K562 (cell line): ENCODE data around the gene CHST8. TPM values are rescaled to one million over a fixed set of nuclear protein-coding genes. Genes with fewer than 3 reads are reported as not detected.

Source experiments
- ATAC-seq: fragments of 200-7000 bp; cut with Tn5 transposase; 3 replicates; pipeline ENCODE4 v1.9.1; 2020; ENCODE audit warnings: moderate library complexity
- BruUV-seq: library from RNA; stranded (reverse); fragments of 400-500 nt; replicated peaks from 2 replicates; lab custom pipeline; 2021; lab: Mats Ljungman, UMichigan
- CTCF ChIA-PET: fragments of 300-600 bp; formaldehyde crosslinking; extraction: SDS; loops from one replicate; lab custom pipeline; 2021; ENCODE audit warnings: low intra/inter-chr PET ratio; lab: Yijun Ruan, JAX
- POLR2A ChIA-PET: fragments of 300-600, 350-650 bp; sonication (Branson Sonifier 250); formaldehyde crosslinking; extraction: SDS; loops from one replicate; lab custom pipeline; 2021; ENCODE audit warnings: antibody characterized with exemption, inconsistent platforms; lab: Yijun Ruan, JAX
- DNase-seq, 4 experiments: peaks; one replicate each; pipeline versions ENCODE4 v3.0.0 to v3.0.0-alpha.2; 2011 to 2018; ENCODE audit warnings: low spot score in 3 of 4, mixed read lengths in 3 of 4; ENCODE audit errors: extremely low read depth in 1 of 4
- FAIRE-seq: peaks from 2 replicates; lab custom pipeline; 2011; peaks lifted over from hg19 to GRCh38; lab: Jason Lieb, UNC
- H2AFZ ChIP-seq: 2 replicates; pipeline ENCODE4 v1.6.0; 2011; ENCODE audit warnings: low read depth, low read length, control low read depth, inconsistent platforms
- H3K27ac ChIP-seq: fragments of 200-600 bp; 3 replicates; pipeline ENCODE4 v1.8.0; 2011; ENCODE audit warnings: low read depth, mild to moderate bottlenecking, control low read depth, inconsistent platforms, low read length, moderate library complexity, mixed read lengths; ENCODE audit errors: extremely low read depth
- H3K27me3 ChIP-seq, 2 experiments: fragments of 300-600 bp in 1 of 2; 2 replicates in 1 of 2; 3 replicates in 1 of 2; pipeline versions ENCODE4 v1.6.0 to v1.8.0; 2011; ENCODE audit warnings: inconsistent platforms in 2 of 2, low read length in 2 of 2, mild to moderate bottlenecking in 1 of 2, mixed read lengths in 1 of 2, moderate library complexity in 1 of 2; ENCODE audit not compliant: control insufficient read depth in 2 of 2, insufficient read depth in 2 of 2
- H3K36me3 ChIP-seq: fragments of 300-600 bp; 3 replicates; pipeline ENCODE4 v1.8.0; 2011; ENCODE audit warnings: mild to moderate bottlenecking, low read length, inconsistent platforms; ENCODE audit not compliant: control insufficient read depth, insufficient read depth
- H3K4me1 ChIP-seq, 2 experiments: fragments of 200-600 bp in 1 of 2; replicated peaks in 1 of 2; 2 replicates in 1 of 2; 3 replicates in 1 of 2; pipeline versions ENCODE4 v1.5.1 to v1.8.0; 2011; ENCODE audit warnings: inconsistent platforms in 2 of 2, low read length in 2 of 2, mild to moderate bottlenecking in 1 of 2, mixed read lengths in 1 of 2, moderate library complexity in 1 of 2; ENCODE audit not compliant: control insufficient read depth in 2 of 2, insufficient read depth in 2 of 2
- H3K4me2 ChIP-seq: 2 replicates; pipeline ENCODE4 v1.6.1; 2011; ENCODE audit warnings: low read length, control low read depth, inconsistent platforms, mixed read lengths; ENCODE audit not compliant: insufficient read depth
- H3K4me3 ChIP-seq: fragments of 200-600 bp; sonication (generic), shearing (Covaris generic); 2 replicates; pipeline ENCODE4 v1.5.1; 2016; ENCODE audit warnings: control low read depth, inconsistent platforms
- H3K79me2 ChIP-seq: fragments of 200-600 bp; 3 replicates; pipeline ENCODE4 v1.8.0; 2011; ENCODE audit warnings: low read length, inconsistent platforms; ENCODE audit not compliant: control insufficient read depth, insufficient read depth
- H3K9ac ChIP-seq, 2 experiments: 2 replicates each; pipeline versions ENCODE4 v1.6.0 to v1.6.1; 2011; ENCODE audit warnings: low read depth in 2 of 2, low read length in 2 of 2, control low read depth in 1 of 2, inconsistent platforms in 1 of 2, mild to moderate bottlenecking in 1 of 2, mixed read lengths in 1 of 2; ENCODE audit not compliant: insufficient read depth in 1 of 2
- H3K9me1 ChIP-seq: one replicate; pipeline ENCODE4 v1.6.0; 2011; ENCODE audit warnings: inconsistent platforms, mild to moderate bottlenecking, low read length, moderate library complexity; ENCODE audit not compliant: control insufficient read depth, insufficient read depth
- H3K9me3 ChIP-seq: replicated peaks from 2 replicates; pipeline ENCODE4 v1.5.1; 2011; ENCODE audit warnings: low read depth, low read length, inconsistent platforms; ENCODE audit not compliant: control insufficient read depth, insufficient read depth
- H4K20me1 ChIP-seq: replicated peaks from 2 replicates; pipeline ENCODE4 v1.6.1; 2011; ENCODE audit warnings: low read length, inconsistent platforms, mixed read lengths; ENCODE audit not compliant: control insufficient read depth, insufficient read depth
- CBX5 ChIP-seq: IDR thresholded peaks from 2 replicates; pipeline ENCODE4 v1.6.1; 2014; ENCODE audit warnings: low read depth, borderline replicate concordance
- IRF9 ChIP-seq: fragments of 450-650 bp; IDR thresholded peaks from 2 replicates; pipeline ENCODE4 v1.6.1; 2016; ENCODE audit warnings: missing biosample characterization, missing genetic modification characterization
- KAT8 ChIP-seq: fragments of 450-650 bp; IDR thresholded peaks from 2 replicates; pipeline ENCODE4 v1.6.1; 2016; ENCODE audit warnings: low read depth, mild to moderate bottlenecking
- KDM1A ChIP-seq, 2 experiments: fragments of 450-650 bp; IDR thresholded peaks; 2 replicates each; pipeline ENCODE4 v1.6.1; 2016; ENCODE audit warnings: mild to moderate bottlenecking in 2 of 2
- MCM7 ChIP-seq, 2 experiments: fragments of 450-650 bp; IDR thresholded peaks; 2 replicates each; pipeline ENCODE4 v1.6.1; 2016 to 2018
- POLR2H ChIP-seq: IDR thresholded peaks from 2 replicates; pipeline ENCODE4 v1.6.1; 2016; ENCODE audit warnings: missing genetic modification characterization, low read depth, mild to moderate bottlenecking, control low read depth, missing compliant biosample characterization, moderate library complexity
- RUNX1 ChIP-seq: sonication (generic); IDR thresholded peaks from 2 replicates; pipeline ENCODE4 v1.6.1; 2016; ENCODE audit warnings: antibody characterized with exemption, low read depth
- TRIM25 ChIP-seq: fragments of 450-650 bp; IDR thresholded peaks from 2 replicates; pipeline ENCODE4 v1.7.0; 2016; ENCODE audit warnings: borderline replicate concordance
- ZNF175 ChIP-seq: fragments of 200-800 bp; sonication (Bioruptor generic); IDR thresholded peaks from 2 replicates; pipeline ENCODE4 v1.6.1; 2016; ENCODE audit warnings: low read depth, mild to moderate bottlenecking, missing genetic modification characterization, missing compliant biosample characterization
- ZNF277 ChIP-seq: fragments of 250-450 bp; sonication (Bioruptor Pico); IDR thresholded peaks from 2 replicates; pipeline ENCODE4 v1.8.0; 2022; ENCODE audit warnings: inconsistent platforms, mild to moderate bottlenecking, moderate library complexity, borderline replicate concordance
- WGBS: fragments of 100-300 bp; shearing (Covaris generic); methylation state at CpG from one replicate; pipeline ENCODE4 v1.1.6; 2016; ENCODE audit warnings: low coverage, mixed read lengths; ENCODE audit not compliant: insufficient coverage; ENCODE audit errors: missing lambda C conversion rate; 5-methylcytosine and 5-hydroxymethylcytosine counted together
- in situ Hi-C: fragments of 300-500 bp; cut with MboI; formaldehyde crosslinking; loops from 4 replicates; pipeline ENCODE4 v1.15.0; 2018; ENCODE audit warnings: inconsistent platforms, mixed read lengths
- intact Hi-C: fragments of 100-400 bp; cut with micrococcal nuclease; formaldehyde crosslinking; loops from 2 replicates; pipeline ENCODE4 v1.14.2; 2022
- polyA plus RNA-seq, 8 experiments: library from polyadenylated mRNA; depleted of rRNA in 4 of 8; stranded (reverse) in 5 of 8; unstranded in 3 of 8; fragments of >200 nt; fragmentation: Nextera tagmentation in 2 of 8; fragmentation: Illumina TruSeq in 1 of 8; extraction: Ambion mirVana in 2 of 8; extraction: Trizol in 1 of 8; gene quantifications; 2 replicates each; pipeline versions ENCODE4 v1.2.1 to v1.2.3, GENCODE V29; 2011 to 2014; ENCODE audit warnings: inconsistent platforms in 1 of 8, missing spikeins in 1 of 8
- total RNA-seq, 7 experiments: library from RNA; depleted of rRNA in 6 of 7; stranded (reverse); fragments of >200 nt in 6 of 7; fragmentation: Illumina TruSeq in 2 of 7; extraction: Trizol in 2 of 7; gene quantifications; 2 replicates each; pipeline versions ENCODE4 v1.2.1 to v1.2.3, GENCODE V29; 2011 to 2021; ENCODE audit warnings: low replicate concordance in 1 of 7
- TF ChIP-seq, protein P1 (sequence below), 2 experiments: IDR thresholded peaks in 1 of 2; conservative IDR thresholded peaks in 1 of 2; 2 replicates each; pipeline ENCODE4 v1.6.1; 2016; ENCODE audit warnings: low read depth in 2 of 2, mild to moderate bottlenecking in 1 of 2, missing compliant biosample characterization in 1 of 2, missing genetic modification characterization in 1 of 2, moderate library complexity in 1 of 2

CHST8 gene
- total and polyA plus RNA-seq, 9 of the 15 experiments (the other 6 are each of a cell fraction or from before 2014, with no cell fraction given): 0.11 TPM; not detected in 8

DNA sequence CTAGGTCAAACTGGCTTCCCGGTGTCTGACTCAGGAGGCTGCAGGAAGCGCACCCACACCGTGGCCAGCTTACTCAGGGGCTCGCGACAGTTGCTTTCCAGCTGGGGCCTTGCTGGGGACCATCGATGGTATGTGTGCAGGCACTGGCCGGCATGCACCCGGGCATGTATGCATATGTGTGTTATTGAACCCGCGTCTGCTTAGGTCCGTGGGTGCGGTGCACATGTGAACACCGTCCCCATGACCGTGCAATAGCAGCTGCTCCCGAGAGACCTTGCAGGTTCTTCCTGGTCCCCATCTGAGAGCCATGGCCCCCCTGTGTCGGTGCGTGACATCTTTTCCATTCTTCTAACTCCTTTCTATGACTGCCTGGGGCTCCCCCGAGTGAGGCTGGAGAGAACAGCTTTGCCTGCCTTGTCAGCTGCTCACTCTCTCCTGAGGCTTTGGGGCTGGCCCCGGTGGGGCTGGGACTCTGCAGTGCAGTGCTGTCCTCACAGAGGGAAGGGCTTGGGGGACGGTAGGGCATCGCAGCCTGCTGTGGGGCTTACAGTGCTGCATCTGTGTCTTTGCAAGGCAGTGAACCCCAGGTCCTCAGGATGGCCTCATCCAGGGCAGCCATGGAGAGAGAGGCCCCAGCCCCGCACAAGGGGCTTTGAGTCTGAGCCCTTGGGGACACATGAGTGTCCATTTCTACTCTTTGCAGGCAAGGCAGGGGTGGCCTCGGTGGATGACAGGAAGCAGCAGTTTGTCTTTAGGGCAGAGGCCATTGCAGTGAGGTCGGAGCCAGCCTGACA, 65.1 kb downstream of the CHST8 start (continued):
- TF ChIP-seq, protein P1, sequence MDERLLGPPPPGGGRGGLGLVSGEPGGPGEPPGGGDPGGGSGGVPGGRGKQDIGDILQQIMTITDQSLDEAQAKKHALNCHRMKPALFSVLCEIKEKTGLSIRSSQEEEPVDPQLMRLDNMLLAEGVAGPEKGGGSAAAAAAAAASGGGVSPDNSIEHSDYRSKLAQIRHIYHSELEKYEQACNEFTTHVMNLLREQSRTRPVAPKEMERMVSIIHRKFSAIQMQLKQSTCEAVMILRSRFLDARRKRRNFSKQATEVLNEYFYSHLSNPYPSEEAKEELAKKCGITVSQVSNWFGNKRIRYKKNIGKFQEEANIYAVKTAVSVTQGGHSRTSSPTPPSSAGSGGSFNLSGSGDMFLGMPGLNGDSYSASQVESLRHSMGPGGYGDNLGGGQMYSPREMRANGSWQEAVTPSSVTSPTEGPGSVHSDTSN (CRISPR knock-in tag; IDR thresholded peaks at IDR 0.05; ENCODE audit: low read depth): no peak
- TF ChIP-seq, protein P1 (tag; conservative IDR thresholded peaks at IDR 0.05; ENCODE audit: low read depth): no peak
- TF ChIP-seq MCM7 (IDR thresholded peaks at IDR 0.05) (no peak), POLR2H (tag) (no peak)
- TF ChIP-seq, all 486 proteins: peak for 0

DNA sequence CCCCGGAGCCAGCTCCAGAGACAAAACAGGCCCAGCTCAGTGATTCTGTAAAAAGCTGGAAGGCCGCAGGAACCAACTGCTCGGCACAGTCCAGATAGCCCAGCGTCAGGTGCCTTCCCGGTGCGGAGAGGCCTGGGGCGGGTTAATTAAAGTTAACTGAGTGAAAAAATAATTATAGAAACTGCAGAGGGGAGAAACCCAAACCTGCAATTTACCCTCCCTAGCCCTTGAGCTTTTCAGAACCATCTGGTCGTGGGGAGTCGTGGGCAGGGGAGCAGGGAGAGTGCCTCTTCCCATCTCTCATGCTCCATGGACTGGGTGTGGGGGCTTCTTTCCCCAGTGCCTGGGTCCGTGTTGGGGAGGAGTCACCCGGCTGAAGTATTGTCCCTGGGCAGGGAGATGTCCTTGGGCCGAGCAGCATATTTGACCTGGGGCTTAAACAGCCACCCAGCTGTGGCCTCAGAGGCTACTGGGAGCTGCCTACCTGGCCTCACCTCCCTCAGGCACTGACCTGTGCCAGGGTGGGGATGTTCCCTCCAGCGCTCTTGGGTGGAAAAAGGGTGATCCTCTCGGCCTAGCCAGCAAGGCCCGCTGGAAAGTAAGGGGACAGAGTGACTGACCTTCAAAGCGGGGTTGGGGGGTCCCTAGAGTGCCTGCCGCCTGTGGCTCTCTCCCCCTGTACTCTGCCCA, 65.9 kb downstream of the CHST8 start:
- intact Hi-C loops: no loop called here
- Histone ChIP-seq H4K20me1 (peaks cover 11% of the 10 kb centered on the region), H3K4me3 (no peak overlapping the region), H3K27me3 (peaks cover 10 to 54% of the 10 kb centered on the region in 2 experiments), H2AFZ (no peak overlapping the region), H3K9me1 (no peaks in the 10 kb centered on the region), H3K9ac (no peak overlapping the region), H3K9me3 (no peaks in the 10 kb centered on the region), H3K4me1 (peaks cover 0 to 4% of the 10 kb centered on the region in 2 experiments; a peak in 1 of 5 replicates), H3K27ac (no peak overlapping the region), H3K36me3 (no peaks in the 10 kb centered on the region), H3K79me2 (no peaks in the 10 kb centered on the region), H3K4me2 (no peak overlapping the region)
- POLR2A ChIA-PET: interaction anchor here (1.2 kb wide), 1 partner anchor 14 kb away, joined by 3 read pairs; no protein-coding TSS in a partner anchor
- in situ Hi-C loops: no loop called here
- CTCF ChIA-PET: no interaction called here
- DNase-seq: no peak
- FAIRE-seq: no peak
- ATAC-seq: no peak
- no TSS peak for BruUV-seq
- 2% methylated on average over 15 of the region's 17 CpGs for WGBS
- TF ChIP-seq IRF9 (tag) (no peak), ZNF277 (CRISPR knock-in tag) (no peak), ZNF175 (no peak), RUNX1 (no peak), KAT8 (no peak), TRIM25 (no peak), POLR2H (tag) (no peak), KDM1A (IDR thresholded peaks at IDR 0.05) (no peak), CBX5 (no peak)
